Smooth muscle cell (in vitro differentiated cells): ENCODE results near the gene KCNJ14. TPM values are rescaled to one million over a fixed set of nuclear protein-coding genes. Genes with fewer than 3 reads are reported as not detected.

Experiments
- DNase-seq: peaks from one replicate; lab custom pipeline; 2025; ENCODE audit not compliant: unreplicated experiment; lab: John Stamatoyannopoulos, UW
- H2AFZ ChIP-seq: fragments of 200-600 bp; sonication (generic); 2 replicates; pipeline ENCODE4 v1.6.0; 2016; ENCODE audit warnings: antibody characterized with exemption, low read depth, mild to moderate bottlenecking
- H3F3A ChIP-seq: fragments of 200-600 bp; sonication (generic); 2 replicates; pipeline ENCODE4 v1.6.0; 2017; ENCODE audit warnings: antibody characterized with exemption, low read depth
- H3K27ac ChIP-seq: fragments of 200-600 bp; sonication (generic); 2 replicates; pipeline ENCODE4 v1.5.1; 2016; ENCODE audit warnings: low read depth, mild to moderate bottlenecking
- H3K27me3 ChIP-seq: fragments of 200-600 bp; sonication (generic); 2 replicates; pipeline ENCODE4 v1.6.1; 2016; ENCODE audit warnings: low read depth, mild to moderate bottlenecking
- H3K36me3 ChIP-seq: fragments of 200-600 bp; sonication (generic); 2 replicates; pipeline ENCODE4 v1.5.1; 2016; ENCODE audit warnings: low read depth
- H3K4me1 ChIP-seq: fragments of 200-600 bp; sonication (generic); 2 replicates; pipeline ENCODE4 v1.5.1; 2016; ENCODE audit warnings: low read depth
- H3K4me2 ChIP-seq: fragments of 200-600 bp; sonication (generic); 2 replicates; pipeline ENCODE4 v1.6.0; 2016; ENCODE audit warnings: mild to moderate bottlenecking
- H3K4me3 ChIP-seq: fragments of 200-600 bp; sonication (generic); 2 replicates; pipeline ENCODE4 v1.5.1; 2016; ENCODE audit warnings: mild to moderate bottlenecking
- H3K79me2 ChIP-seq: fragments of 200-600 bp; sonication (generic); 2 replicates; pipeline ENCODE4 v1.6.0; 2016; ENCODE audit warnings: low read depth, mild to moderate bottlenecking
- H3K9ac ChIP-seq: fragments of 200-600 bp; sonication (generic); 2 replicates; pipeline ENCODE4 v1.6.0; 2016; ENCODE audit warnings: low read depth
- H3K9me3 ChIP-seq: fragments of 200-600 bp; sonication (generic); replicated peaks from 2 replicates; pipeline ENCODE4 v1.5.1; 2016; ENCODE audit warnings: low read depth
- H4K20me1 ChIP-seq: fragments of 200-600 bp; sonication (generic); 2 replicates; pipeline ENCODE4 v1.6.0; 2016; ENCODE audit warnings: low read depth
- WGBS: methylation state at CpG from one replicate; pipeline ENCODE4 v1.1.7; 2016; ENCODE audit warnings: low lambda C conversion rate; 5-methylcytosine and 5-hydroxymethylcytosine counted together
- polyA plus RNA-seq: library from polyadenylated mRNA; unstranded; fragments of >200 nt; fragmentation: Nextera tagmentation; extraction: Ambion mirVana; gene quantifications from 2 replicates; pipeline ENCODE4 v1.2.1, GENCODE V29; 2016
- total RNA-seq: library from RNA; depleted of rRNA; stranded (reverse); fragments of >200 nt; gene quantifications from 2 replicates; pipeline ENCODE4 v1.2.3, GENCODE V29; 2014
- TF ChIP-seq, protein P1 (sequence below): fragments of 200-600 bp; sonication (generic); IDR thresholded peaks from 2 replicates; pipeline ENCODE4 v1.5.1; 2017; ENCODE audit warnings: borderline replicate concordance, mild to moderate bottlenecking, antibody characterized with exemption; ENCODE audit not compliant: insufficient read depth, poor library complexity, severe bottlenecking

Gene KCNJ14
- total and polyA plus RNA-seq, 2 experiments from 2014 or later: 1.7 to 1.8 TPM

DNA sequence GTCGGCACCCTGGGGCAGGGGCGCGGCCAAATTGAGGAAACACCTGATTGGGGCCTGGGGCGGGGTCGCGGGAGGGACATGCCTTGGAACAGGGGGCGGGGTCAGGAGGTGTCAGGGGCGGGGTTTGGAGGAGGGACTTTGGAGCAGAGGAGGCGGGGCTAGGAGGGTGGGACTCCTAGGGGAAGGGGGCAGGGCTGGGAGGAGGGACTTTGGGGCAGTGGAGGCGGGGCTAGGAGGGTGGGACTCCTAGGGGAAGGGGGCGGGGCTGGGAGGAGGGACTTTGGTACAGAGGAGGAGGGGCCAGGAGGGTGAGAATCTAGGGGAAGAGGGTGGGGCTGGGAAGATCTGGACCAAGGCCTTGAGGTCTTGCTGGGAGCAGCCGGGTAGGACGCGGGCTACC is 40.0 kb upstream of the KCNJ14 start:
- H3K4me1 ChIP-seq: peaks cover 8% of the 10 kb centered on the region
- TF ChIP-seq, protein P1, sequence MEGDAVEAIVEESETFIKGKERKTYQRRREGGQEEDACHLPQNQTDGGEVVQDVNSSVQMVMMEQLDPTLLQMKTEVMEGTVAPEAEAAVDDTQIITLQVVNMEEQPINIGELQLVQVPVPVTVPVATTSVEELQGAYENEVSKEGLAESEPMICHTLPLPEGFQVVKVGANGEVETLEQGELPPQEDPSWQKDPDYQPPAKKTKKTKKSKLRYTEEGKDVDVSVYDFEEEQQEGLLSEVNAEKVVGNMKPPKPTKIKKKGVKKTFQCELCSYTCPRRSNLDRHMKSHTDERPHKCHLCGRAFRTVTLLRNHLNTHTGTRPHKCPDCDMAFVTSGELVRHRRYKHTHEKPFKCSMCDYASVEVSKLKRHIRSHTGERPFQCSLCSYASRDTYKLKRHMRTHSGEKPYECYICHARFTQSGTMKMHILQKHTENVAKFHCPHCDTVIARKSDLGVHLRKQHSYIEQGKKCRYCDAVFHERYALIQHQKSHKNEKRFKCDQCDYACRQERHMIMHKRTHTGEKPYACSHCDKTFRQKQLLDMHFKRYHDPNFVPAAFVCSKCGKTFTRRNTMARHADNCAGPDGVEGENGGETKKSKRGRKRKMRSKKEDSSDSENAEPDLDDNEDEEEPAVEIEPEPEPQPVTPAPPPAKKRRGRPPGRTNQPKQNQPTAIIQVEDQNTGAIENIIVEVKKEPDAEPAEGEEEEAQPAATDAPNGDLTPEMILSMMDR: no peak
- no peak overlapping the region for H2AFZ ChIP-seq
- no peaks in the 10 kb centered on the region for H3K27me3 ChIP-seq
- no peak overlapping the region for H3K27ac ChIP-seq
- no peaks in the 10 kb centered on the region for H3K9me3 ChIP-seq
- H3K9ac ChIP-seq: no peak overlapping the region
- H3K36me3 ChIP-seq: peaks cover 3% of the 10 kb centered on the region
- no peak overlapping the region for H3K4me3 ChIP-seq
- H3K4me2 ChIP-seq: no peak overlapping the region
- WGBS: 40% methylated on average over 9 of the region's 14 CpGs
- no peaks in the 10 kb centered on the region for H3F3A ChIP-seq
- no peaks in the 10 kb centered on the region for H3K79me2 ChIP-seq
- DNase-seq: no peak
- H4K20me1 ChIP-seq: no peaks in the 10 kb centered on the region

DNA sequence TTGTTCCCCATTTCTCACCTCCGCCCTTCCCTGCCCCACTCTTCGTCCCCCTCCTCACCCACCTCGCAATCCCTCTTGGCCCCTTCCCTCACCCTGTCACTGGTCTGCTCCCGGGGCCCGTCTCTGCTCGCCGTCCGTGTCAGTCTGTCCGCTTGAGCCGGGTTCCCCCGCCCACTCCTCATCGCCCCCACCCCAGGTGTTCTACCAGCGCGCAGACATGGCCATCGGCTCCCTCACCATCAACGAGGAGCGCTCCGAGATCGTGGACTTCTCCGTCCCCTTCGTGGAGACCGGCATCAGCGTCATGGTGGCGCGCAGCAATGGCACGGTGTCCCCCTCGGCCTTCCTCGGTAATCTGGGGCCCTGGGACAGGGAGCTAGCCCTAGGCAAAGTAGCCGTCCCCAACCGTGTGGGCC is 39.6 kb upstream of the KCNJ14 start:
- Histone ChIP-seq H3K27me3 (no peaks in the 10 kb centered on the region), H3K79me2 (no peaks in the 10 kb centered on the region), H3F3A (no peaks in the 10 kb centered on the region), H4K20me1 (no peaks in the 10 kb centered on the region), H3K27ac (no peak overlapping the region), H2AFZ (no peak overlapping the region), H3K4me2 (no peak overlapping the region), H3K9me3 (no peaks in the 10 kb centered on the region), H3K4me1 (peaks cover 8% of the 10 kb centered on the region), H3K4me3 (no peak overlapping the region), H3K9ac (no peak overlapping the region), H3K36me3 (peaks cover 3% of the 10 kb centered on the region)
- 83% methylated on average over 27 of the region's 30 CpGs for WGBS
- TF ChIP-seq, protein P1: no peak
- DNase-seq: no peak

DNA sequence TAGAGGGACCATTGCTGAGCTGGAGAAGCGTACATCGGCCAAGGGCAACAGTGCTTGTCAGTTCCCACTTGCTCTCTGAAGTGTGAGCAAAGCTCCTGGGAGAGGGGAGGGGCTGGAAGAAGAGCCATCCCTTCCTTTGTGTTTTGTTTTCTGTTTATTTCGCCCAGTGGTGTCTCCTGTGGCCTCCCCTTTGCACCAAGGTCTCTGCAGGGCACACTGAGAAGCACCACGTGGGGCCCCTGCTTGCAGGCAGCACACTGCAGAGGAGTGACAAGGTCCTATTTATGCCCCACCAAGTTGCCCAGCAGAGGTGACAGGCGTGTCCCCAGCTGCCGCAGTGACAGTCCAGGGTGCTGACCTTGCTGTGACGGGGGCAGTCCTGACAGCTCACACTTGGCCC is 38.0 kb upstream of the KCNJ14 start:
- TF ChIP-seq, protein P1: no peak
- WGBS: 97% methylated on average over 7 of the region's 7 CpGs
- H3K27me3 ChIP-seq: no peaks in the 10 kb centered on the region
- H3K36me3 ChIP-seq: peaks cover 3% of the 10 kb centered on the region
- no peak for DNase-seq
- H3K79me2 ChIP-seq: no peaks in the 10 kb centered on the region
- H3K4me2 ChIP-seq: no peak overlapping the region
- H3K9me3 ChIP-seq: no peaks in the 10 kb centered on the region
- no peak overlapping the region for H3K9ac ChIP-seq
- peaks cover 8% of the 10 kb centered on the region for H3K4me1 ChIP-seq
- H3K4me3 ChIP-seq: no peak overlapping the region
- H3K27ac ChIP-seq: no peak overlapping the region
- no peaks in the 10 kb centered on the region for H4K20me1 ChIP-seq
- H2AFZ ChIP-seq: no peak overlapping the region
- no peaks in the 10 kb centered on the region for H3F3A ChIP-seq

DNA sequence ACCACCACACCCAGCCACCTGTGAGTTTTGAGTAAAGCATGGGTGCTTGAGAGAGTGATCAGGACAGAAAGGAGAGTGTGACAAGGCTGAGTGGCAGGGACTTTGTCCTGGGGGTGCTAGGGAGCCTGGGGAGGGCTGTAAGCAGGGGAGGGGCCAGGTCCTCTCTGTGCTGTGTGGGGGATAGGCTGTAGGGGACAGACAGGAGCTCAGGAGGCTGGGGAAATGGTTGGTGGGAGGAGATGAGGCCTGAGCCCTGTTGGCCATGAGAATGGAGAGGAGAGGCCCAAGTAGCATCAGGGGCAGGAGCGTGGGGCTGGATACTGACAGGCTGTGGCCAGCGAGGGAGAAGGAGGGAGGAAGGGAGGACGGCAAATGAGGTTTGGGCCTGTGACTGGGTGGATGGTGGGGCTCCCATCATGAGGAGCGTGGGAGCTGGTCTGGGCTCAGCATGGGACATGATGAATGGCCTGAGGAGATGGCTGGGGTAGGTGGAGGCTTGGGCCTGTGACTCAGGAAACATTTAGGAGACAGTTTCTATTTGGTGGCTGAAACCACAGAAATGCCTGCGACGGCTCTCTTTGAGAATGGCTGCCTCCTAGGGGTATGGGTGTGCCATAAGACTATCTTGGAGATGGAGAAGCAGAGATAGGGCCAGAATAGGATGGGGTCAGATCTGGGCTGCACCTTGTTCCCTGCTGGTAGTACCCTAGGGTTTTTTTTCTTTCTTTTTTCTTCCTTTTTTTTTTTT is 36.9 kb upstream of the KCNJ14 start:
- Histone ChIP-seq H2AFZ (no peak overlapping the region), H3K27me3 (no peaks in the 10 kb centered on the region)

More for the DNA sequence above, 36.9 kb upstream of the KCNJ14 start:
- Histone ChIP-seq H3K4me1 (peaks cover 8% of the 10 kb centered on the region), H4K20me1 (no peaks in the 10 kb centered on the region), H3K9ac (no peak overlapping the region), H3K27ac (no peak overlapping the region), H3K4me3 (no peak overlapping the region), H3K4me2 (no peak overlapping the region), H3K36me3 (peaks cover 3% of the 10 kb centered on the region), H3K79me2 (no peaks in the 10 kb centered on the region), H3K9me3 (no peaks in the 10 kb centered on the region), H3F3A (no peaks in the 10 kb centered on the region)
- WGBS: 75% methylated on average over 6 of the region's 6 CpGs
- TF ChIP-seq, protein P1: no peak
- DNase-seq: no peak
